GM20431 (cell line): Measurements from ENCODE around the gene C20orf204.
"Not testable (repeated sequence)": the region's sequence is repeated elsewhere in the genome, so short reads cannot be mapped to it uniquely, and the experiment has no call there.

ENCODE experiments used
- in situ Hi-C: fragments of 300-500 bp; cut with MseI, MboI; formaldehyde crosslinking; loops from one replicate; pipeline ENCODE4 v1.15.0; 2020; ENCODE audit warnings: low sequenced_read_pairs; ENCODE audit not compliant: unreplicated experiment

The C20orf204 gene, protein sequence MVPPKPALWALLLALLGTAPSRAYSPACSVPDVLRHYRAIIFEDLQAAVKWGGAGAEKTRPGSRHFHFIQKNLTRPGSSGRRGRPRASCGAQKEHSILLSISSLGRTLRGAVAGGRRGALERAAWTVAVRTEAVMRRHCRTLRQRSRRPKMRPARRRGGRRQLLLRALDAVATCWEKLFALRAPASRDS

DNA sequence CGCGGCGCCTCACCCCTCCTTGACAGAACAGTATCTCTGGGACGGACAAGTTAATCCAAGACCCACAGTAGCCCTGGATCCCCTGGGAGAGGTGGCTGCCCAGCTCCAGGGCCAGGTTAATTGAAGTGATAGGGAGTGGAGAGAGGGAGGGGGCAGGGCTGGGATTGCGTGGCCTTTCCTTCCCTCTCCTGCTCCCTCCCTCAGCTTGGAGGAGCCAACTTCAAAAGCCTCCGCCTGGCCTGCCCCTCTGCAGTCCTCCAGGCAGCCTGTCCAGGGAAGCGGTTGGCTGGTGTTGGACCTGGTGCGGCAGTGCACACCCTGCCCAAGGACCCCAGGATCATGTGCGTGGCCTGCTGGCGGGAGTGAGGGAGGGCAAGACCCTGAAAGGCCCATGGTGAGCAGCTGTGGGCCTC is at the start of gene C20orf204:
TSS of gene C20orf204 (plus strand) at position 250 of the 413 bp plus-strand sequence. CDS start at position 392, 142 bp downstream.
- in situ Hi-C loops = no loop called here

DNA sequence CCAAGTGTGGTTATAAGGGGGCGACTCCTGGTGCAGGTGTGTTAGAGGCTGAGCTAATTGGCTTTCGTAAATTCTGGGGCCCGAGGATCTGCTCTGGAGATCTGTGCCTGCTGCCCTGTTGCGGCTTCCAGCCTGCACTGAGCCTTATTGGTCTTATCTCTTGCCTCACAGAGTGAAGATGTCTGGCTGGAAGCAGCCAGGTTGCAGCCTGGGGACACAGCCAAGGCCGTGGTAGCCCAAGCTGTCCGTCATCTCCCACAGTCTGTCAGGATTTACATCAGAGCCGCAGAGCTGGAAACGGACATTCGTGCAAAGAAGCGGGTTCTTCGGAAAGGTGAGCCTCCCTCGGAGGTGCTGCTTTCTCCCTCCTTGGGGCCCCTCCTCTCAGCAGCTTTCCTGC is 35.1 kb upstream of the C20orf204 start:
- in situ Hi-C loops = no loop called here

DNA sequence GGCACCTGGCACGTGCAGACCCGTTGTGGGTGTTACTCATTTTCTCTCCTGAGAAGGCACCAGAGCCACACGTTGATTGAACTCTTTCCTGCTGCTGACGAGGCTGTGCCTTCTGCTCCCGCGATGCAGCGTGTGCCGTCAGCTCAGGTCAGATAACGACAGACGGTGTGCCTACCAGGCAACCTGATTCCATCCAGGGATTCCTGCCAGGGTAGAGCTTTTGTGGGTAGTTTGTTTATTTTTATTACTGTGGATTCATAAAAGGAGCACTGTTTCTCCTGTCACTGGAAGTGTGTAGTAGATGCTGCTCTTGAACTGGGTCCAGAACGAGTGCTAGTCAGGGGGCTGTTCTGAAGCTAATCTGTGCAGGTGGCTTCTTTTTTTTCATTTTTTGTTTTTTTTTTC is 34.4 kb upstream of the C20orf204 start:
- in situ Hi-C loops = no loop called here

DNA sequence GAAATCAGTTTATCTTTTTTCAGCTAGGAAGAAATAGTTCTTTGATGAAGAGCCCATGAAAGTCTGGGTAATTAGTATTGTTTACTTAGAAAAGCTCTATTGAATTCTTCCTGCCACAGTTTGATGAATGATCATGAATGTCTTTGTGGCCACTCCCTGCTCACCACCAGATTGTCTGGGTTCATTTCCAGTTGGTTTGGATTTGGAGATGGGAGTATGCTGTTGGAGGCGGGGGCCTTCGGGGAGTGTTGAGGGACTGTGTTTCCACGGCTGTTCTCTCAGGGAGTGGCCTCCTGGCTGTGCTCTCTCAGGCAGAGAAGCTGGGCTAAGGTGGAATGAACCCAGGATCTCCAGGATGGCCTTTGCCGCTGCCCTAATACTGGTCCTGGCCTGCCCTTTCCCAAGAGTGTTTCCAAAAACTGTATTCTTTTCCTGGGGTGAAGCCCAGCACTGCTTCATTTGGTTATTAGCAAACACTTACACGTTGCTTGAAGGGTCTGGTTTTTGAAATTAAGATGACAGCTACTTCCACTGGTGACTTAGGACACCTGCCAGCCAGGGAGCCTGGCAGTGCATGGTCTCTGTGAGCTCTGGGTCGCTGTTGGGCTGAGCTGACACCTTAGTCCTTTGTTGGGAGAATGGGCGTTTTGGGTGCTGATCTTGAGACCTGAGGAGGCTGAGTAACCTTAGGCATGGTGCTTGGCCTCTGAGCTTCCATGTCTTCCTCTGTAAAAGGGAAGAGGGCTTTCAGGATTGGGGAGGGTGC is 31.8 kb upstream of the C20orf204 start:
- in situ Hi-C loops = no loop called here

DNA sequence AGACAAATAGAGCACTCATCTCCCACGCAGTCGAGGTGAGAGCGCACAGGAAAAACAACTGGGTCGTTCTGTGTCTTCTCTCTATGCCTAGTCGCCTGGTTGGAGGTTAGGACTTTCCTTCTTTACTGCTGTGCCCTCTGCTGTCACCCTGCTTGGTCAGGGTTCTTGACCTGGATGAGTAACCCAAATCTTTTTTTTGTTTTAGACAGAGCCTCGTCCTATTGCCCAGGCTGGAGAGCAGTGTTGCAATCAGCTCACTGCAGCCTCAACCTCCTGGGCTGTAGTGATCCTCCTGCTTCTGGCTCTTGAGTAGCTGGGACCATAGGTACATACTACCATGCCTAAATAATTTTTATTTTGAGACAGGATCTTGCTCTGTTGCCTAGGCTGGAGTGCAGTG is 30.6 kb upstream of the C20orf204 start:
- in situ Hi-C loops = no loop called here

DNA sequence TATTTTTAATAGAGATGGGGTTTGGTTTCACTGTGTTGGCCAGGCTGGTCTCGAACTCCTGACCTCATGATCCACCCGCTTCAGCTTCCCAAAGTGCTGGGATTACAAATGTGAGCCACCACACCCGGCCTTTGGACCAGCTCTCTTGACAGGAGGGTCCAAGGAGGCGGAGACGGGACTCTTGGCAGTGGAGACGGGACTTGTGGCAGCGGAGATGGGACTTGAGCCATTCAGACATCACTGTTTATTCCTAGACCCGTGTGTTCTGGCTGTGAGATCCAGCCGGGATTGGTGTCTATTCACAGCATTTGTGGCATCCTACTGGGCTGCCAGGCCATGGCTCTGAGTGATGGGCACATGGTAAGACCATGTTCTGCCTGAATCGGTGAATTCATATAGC is 29.5 kb upstream of the C20orf204 start:
- in situ Hi-C loops = no loop called here

DNA sequence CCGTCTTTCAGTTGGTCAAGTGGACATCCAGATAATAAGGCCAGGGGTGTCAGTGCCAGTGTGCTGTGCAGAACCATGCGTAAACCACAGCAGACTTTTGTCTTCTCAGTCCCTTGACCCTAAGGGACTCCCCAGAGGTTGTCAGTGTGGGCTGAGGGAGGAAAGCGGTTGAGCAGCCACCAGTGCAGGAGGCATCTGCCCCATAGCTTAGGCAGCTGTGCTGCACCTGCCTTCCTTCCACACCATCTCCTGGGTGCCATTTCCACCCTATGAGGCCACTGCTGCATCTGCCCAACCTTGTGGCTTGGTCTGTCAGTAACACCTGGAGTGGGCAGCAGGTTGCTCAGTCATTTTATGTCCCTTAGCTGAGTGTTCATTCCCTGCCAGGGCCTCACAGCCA is 29.1 kb upstream of the C20orf204 start:
- in situ Hi-C loops = no loop called here

DNA sequence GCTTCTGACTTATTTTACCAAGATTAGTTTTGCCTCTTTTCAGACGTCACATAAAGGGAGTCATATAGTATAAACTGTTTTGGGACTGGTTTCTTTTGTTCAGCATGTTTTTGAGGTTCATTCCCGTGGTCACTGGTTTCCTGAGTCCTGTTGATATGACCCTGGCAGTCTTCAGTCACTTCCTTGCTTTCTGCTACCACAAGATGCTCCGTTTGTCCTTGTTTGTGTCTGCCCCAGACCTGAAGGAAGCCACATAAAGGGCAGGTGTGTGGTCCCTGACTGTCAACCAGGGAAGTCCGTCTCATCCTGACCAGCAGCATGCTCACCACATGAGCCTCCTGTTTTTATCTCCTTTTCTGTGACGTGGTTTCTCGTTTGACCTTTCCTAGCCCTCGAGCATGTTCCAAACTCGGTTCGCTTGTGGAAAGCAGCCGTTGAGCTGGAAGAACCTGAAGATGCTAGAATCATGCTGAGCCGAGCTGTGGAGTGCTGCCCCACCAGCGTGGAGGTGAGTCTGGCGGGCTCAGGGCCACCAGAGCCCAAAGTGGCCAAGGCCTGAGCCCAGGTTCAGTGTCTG is 26.1 kb upstream of the C20orf204 start:
- in situ Hi-C loops = no loop called here

DNA sequence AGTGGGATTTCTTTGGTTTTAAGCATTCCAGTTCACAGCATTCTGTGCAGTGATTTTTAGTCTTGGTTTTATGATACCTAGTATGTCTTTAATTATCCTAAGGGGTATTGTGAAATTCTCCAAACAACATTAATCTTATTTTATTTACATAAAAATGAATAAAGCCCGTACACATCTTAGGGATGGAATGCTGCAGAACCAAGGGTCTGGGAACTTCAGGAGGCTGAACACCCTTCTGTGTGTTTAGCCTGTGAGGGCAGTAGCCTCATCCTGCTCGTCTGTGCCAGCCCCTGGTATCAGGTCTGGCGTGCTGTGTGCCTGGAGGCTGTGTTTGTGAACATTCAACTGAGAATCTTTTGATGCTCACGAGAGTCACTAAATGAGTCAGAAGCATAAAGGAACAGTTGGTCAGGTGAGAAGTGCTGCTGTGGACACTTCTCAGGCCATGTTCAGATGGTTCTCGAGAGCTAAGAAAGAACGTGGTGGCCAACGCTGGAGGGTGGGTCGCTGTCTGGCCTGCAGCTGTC is 25.2 kb upstream of the C20orf204 start:
- in situ Hi-C loops = no loop called here

DNA sequence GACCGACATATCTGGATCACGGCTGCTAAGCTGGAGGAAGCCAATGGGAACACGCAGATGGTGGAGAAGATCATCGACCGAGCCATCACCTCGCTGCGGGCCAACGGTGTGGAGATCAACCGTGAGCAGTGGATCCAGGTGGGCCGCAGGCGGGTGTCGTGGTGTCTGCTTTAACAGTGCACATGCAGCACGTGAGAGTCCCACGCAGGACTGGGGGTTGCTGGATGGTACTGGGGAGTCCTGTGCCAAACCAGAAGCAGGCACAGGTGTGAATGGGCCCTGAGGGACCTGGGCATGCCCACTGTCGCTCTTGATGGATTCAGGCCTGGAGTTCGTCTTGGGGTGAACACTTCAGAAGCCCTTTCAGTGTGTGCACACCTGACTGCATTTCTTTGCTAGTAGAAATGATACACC is 24.6 kb upstream of the C20orf204 start:
- in situ Hi-C loops = no loop called here

DNA sequence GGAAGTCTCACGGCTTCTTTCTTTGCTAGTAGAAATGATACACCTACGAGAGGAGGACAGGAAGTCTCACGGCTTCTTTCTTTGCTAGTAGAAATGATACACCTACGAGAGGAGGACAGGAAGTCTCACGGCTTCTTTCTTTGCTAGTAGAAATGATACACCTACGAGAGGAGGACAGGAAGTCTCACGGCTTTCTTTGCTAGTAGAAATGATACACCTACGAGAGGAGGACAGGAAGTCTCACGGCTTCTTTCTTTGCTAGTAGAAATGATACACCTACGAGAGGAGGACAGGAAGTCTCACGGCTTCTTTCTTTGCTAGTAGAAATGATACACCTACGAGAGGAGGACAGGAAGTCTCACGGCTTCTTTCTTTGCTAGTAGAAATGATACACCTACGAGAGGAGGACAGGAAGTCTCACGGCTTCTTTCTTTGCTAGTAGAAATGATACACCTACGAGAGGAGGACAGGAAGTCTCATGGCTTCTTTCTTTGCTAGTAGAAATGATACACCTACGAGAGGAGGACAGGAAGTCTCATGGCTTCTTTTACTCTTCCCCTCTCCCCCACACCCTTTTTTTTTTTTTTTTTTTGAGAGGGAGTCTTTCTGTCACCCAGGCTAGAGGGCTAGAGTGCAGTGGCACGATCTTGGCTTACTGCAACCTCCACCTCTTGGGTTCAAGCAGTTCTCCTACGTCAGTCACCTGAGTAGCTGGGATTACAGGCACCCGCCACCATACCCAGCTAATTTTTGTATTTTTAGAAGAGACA is 23.4 kb upstream of the C20orf204 start:
- in situ Hi-C loops = not testable (repeated sequence)

DNA sequence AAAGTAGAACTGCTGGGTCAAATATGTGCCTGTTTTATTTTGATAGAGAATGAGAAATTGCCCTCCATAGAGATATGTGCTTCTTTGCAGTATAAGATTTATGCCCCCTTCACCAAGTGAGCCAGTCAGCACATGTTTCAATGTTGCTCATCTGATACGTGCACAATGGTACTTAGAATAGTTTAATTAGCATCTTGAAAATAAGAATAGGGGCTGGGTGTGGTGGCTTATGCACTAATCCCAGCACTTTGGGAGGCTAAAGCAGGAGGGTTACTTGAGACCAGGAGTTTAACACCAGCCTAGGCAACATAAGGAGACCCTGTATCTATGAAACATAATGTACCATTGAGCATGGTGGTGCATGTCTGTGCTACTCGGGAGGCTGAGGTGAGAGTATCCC is 20.3 kb upstream of the C20orf204 start:
- in situ Hi-C loops = no loop called here

DNA sequence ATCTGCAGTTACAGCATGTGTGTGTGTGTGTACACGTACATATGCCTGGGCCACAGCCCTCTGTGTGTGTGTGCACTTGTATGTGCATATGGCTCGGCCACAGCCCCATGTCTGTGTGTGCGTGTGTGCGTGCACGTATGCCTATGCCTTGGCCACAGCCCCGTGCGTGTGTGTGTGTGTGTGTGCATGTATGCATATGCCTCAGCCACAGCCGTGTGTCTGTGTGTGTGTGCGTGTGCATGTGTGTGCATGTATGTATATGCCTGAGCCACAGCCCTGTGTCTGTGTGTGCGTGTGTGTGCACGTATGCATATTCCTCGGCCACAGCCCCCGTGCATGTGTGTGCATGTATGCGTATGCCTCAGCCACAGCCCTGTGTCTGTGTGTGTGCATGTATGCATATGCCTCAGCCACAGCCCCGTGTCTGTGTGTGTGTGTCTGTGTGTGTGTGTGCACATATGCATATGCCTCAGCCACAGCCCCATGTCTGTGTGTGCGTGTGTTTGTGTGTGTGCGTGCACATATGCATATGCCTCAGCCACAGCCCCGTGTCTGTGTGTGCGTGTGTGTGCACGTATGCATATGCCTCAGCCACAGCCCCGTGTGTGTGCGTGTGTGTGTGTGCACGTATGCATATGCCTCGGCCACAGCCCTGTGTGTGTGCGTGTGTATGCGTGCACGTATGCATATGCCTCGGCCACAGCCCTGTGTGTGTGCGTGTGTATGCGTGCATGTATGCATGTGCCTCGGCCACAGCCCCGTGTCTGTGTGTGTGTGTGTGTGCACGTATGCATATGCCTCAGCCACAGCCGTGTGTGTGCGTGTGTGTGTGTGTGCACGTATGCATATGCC is 14.6 kb upstream of the C20orf204 start:
- in situ Hi-C loops = no loop called here

DNA sequence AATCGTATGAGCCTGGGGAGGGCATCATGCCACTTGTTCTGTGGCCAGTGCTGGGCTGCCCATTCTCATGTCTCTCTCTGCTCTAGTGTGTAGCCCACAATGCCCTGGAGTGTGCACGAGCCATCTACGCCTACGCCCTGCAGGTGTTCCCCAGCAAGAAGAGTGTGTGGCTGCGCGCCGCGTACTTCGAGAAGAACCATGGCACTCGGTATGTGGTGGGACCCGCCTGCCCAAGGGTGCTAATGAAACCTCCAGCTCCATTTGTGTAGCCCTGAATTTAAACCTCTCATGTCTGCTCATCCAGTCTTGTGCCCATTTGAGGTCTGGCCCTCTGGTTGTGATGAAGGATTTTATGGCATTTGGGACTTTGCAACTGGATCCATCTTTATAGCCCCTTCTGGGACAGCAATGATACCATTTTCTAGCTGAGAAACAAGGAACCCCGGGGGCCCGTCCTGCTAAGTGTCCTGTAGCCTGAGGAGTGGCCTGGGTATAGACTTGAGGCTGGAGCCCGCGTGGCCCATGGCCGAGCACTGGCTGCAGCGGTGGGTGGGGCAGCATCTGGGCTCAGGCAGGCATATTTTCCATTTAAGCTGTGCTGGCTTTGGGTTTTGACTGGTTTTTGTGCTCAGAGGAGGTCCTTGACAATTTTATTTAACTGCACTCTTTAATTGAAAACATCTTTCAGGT is 13.2 kb upstream of the C20orf204 start:
- in situ Hi-C loops = no loop called here

DNA sequence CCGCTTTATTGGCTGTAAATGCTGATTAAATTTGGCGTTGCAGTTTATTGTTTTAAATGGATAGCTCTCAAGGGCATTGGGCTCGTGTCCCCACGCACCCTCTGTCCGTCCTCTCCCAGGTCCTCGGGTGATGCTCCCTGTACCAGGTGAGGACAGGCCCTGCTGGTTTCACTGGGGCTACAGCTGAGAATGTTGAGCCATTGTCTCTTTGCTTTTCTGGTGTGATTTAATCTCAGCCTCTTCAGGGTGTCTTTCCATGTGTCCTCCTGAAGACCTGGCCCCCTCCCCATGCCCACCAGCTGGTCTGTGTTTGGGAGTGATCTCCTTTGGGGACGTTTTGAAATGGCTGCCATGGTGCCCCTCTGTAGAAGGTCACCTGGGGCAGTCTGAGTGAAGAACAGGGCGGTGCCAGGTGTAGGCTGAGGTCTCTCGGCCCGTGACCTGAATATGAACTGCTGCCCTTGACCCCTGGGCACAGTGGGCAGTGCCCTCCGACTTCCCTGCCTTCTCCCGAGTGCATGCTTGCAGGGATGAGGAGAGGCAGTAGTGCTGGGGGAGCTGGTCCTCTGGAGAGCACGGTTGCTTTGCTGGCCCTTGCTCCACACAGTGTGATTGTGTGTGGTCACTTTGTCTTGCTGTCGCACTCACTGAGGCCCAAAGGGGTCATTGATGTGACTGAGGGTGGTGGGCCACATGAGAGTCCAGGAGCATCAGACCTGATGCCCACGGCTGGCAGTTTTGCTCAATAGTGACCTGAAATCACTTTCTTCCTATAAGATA is 12.4 kb upstream of the C20orf204 start:
- in situ Hi-C loops = no loop called here

DNA sequence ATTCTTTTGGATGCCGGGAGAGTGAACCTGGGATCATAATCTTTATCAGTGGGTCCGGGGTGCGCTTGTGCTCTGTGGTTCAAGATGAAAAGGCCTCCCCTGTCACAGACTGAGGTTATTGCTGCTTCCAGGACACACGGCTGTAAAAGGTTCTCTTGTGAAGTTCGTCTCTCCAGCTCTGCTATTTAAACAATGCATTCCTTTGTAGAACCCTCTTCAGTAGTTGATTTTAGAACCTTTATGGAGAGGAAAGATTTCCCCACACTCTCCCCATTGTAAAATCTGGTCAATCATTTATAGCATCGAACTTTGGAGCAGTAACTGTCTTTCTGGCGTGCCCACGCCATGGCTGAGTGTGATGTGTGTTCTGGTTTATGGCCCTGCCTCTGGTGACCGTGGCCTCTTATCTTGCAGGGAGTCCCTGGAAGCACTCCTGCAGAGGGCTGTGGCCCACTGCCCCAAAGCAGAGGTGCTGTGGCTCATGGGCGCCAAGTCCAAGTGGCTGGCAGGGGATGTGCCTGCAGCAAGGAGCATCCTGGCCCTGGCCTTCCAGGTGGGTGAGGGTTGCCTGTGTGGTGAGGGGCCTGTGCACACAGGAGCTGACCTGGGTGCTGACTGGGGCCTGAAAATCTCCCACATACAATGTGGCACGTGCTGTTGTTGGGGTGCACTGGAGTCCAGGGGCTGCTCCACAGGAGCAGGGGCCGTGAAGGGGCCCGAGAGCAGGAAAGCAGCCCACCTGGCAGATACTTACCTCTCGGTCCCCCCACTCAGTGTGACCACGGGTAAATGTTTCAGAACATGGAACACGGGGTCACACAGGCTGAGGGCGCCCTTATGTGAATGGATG is 11.6 kb upstream of the C20orf204 start:
- in situ Hi-C loops = no loop called here

DNA sequence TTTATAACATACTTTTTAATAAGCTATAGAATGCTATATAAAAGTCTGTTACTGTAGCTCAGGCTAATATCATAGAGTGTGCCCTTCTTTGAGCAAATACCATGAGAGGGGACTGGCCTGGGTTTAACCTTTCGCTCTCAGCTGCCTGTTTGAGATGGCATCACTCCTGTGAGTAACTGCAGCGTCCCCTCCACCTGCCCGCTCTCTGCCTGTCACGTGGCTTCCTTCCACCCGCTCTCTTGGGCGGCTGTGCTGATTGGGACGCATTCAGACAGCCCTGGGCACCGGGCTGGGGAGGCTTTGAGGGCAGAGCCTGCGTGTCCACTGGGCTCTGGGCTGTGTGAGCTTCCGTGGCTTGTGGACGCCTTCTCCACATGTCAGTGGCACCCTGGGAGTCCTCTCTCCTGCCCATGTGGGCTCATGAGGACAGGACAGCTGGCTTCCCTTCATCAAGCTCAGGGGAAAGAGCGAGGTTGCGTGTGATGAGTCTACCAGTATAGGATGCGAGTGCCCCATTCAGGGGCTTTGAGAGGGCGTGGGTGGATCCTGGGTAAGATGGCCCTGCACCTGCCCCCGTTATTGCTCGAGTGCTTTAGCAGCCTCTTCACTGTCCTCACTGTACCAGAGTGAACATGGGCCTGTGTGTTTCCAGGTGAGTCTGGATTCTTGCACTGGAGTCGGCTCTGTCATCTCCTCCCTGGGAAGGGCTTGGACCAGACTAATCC is 10.7 kb upstream of the C20orf204 start:
- in situ Hi-C loops = no loop called here
